H9 (cell line): ENCODE results near the gene STXBP6. TPM values are rescaled to one million over a fixed set of nuclear protein-coding genes. Genes with fewer than 3 reads are reported as not detected.

ENCODE experiments used
- DNase-seq: peaks from one replicate; pipeline ENCODE4 v3.0.0-alpha.2; 2017
- H2AFZ ChIP-seq: one replicate; pipeline ENCODE4 v1.6.1; 2013; ENCODE audit warnings: mild to moderate bottlenecking, low read length, control low read depth, moderate library complexity
- H2AK5ac ChIP-seq: 2 replicates; pipeline ENCODE4 v1.6.1; 2013; ENCODE audit warnings: low read length, control low read depth, mixed read lengths; ENCODE audit not compliant: insufficient read length
- H2BK120ac ChIP-seq: one replicate; pipeline ENCODE4 v1.6.1; 2013; ENCODE audit warnings: low read depth, mild to moderate bottlenecking, low read length, control low read depth, inconsistent platforms; ENCODE audit not compliant: poor library complexity, severe bottlenecking
- H2BK12ac ChIP-seq: 2 replicates; pipeline ENCODE4 v1.6.1; 2013; ENCODE audit warnings: low read length, control low read depth, mixed read lengths, low read depth; ENCODE audit not compliant: insufficient read length
- H2BK15ac ChIP-seq: 2 replicates; pipeline ENCODE4 v1.6.1; 2013; ENCODE audit warnings: low read depth, low read length, control low read depth
- H2BK20ac ChIP-seq: one replicate; pipeline ENCODE4 v1.6.1; 2013; ENCODE audit warnings: low read depth, mild to moderate bottlenecking, low read length, control low read depth, inconsistent platforms; ENCODE audit not compliant: poor library complexity, severe bottlenecking
- H2BK5ac ChIP-seq: 2 replicates; pipeline ENCODE4 v1.6.1; 2013; ENCODE audit warnings: low read length, control low read depth, mixed read lengths; ENCODE audit not compliant: insufficient read length
- H3K14ac ChIP-seq: 2 replicates; pipeline ENCODE4 v1.6.1; 2013; ENCODE audit warnings: low read length, control low read depth; ENCODE audit not compliant: insufficient read depth
- H3K18ac ChIP-seq: 2 replicates; pipeline ENCODE4 v1.6.1; 2013; ENCODE audit warnings: low read depth, mild to moderate bottlenecking, mixed read lengths, low read length, control low read depth; ENCODE audit not compliant: insufficient read length
- H3K23ac ChIP-seq: 2 replicates; pipeline ENCODE4 v1.6.1; 2013; ENCODE audit warnings: low read length, control low read depth, mixed read lengths, low read depth; ENCODE audit not compliant: insufficient read length
- H3K23me2 ChIP-seq: 2 replicates; pipeline ENCODE4 v1.6.1; 2013; ENCODE audit warnings: low read depth, mild to moderate bottlenecking, mixed read lengths, low read length, control low read depth; ENCODE audit not compliant: insufficient read length, poor library complexity, severe bottlenecking
- H3K27ac ChIP-seq: 2 replicates; pipeline ENCODE4 v1.5.1; 2013; ENCODE audit warnings: low read length, control low read depth, mixed read lengths, low read depth; ENCODE audit not compliant: insufficient read length
- H3K27me3 ChIP-seq: 2 replicates; pipeline ENCODE4 v1.6.1; 2013; ENCODE audit warnings: low read length, control low read depth, inconsistent platforms; ENCODE audit not compliant: insufficient read depth
- H3K4ac ChIP-seq: 2 replicates; pipeline ENCODE4 v1.6.1; 2013; ENCODE audit warnings: low read depth, mild to moderate bottlenecking, control low read depth, inconsistent platforms, low read length, moderate library complexity
- H3K4me1 ChIP-seq: 2 replicates; pipeline ENCODE4 v1.6.1; 2013; ENCODE audit warnings: low read length, control low read depth, inconsistent platforms; ENCODE audit not compliant: insufficient read depth
- H3K4me2 ChIP-seq: 2 replicates; pipeline ENCODE4 v1.6.1; 2013; ENCODE audit warnings: low read length, control low read depth, mixed read lengths; ENCODE audit not compliant: insufficient read length, insufficient read depth
- H3K56ac ChIP-seq: 2 replicates; pipeline ENCODE4 v1.6.1; 2013; ENCODE audit warnings: low read depth, mild to moderate bottlenecking, mixed read lengths, low read length, control low read depth; ENCODE audit not compliant: insufficient read length
- H3K79me1 ChIP-seq: 2 replicates; pipeline ENCODE4 v1.6.1; 2013; ENCODE audit warnings: low read depth, mild to moderate bottlenecking, moderate library complexity, low read length, control low read depth, inconsistent platforms; ENCODE audit not compliant: insufficient read depth, poor library complexity, severe bottlenecking
- H3K79me2 ChIP-seq: 2 replicates; pipeline ENCODE4 v1.6.1; 2013; ENCODE audit warnings: low read length, control low read depth, inconsistent platforms; ENCODE audit not compliant: insufficient read depth
- H3K9ac ChIP-seq: 2 replicates; pipeline ENCODE4 v1.6.1; 2013; ENCODE audit warnings: low read length, control low read depth, mixed read lengths; ENCODE audit not compliant: insufficient read length; ENCODE audit errors: extremely low read depth
- H3K9me3 ChIP-seq: one replicate; pipeline ENCODE4 v1.6.1; 2013; ENCODE audit warnings: low read depth, low read length, inconsistent platforms; ENCODE audit not compliant: control insufficient read depth
- H3T11ph ChIP-seq: one replicate; pipeline ENCODE4 v1.6.1; 2013; ENCODE audit warnings: mild to moderate bottlenecking, low read length, control low read depth, inconsistent platforms
- H4K20me1 ChIP-seq: one replicate; pipeline ENCODE4 v1.6.1; 2013; ENCODE audit not compliant: control insufficient read depth, insufficient read length, insufficient read depth
- H4K5ac ChIP-seq: 2 replicates; pipeline ENCODE4 v1.6.1; 2013; ENCODE audit warnings: low read depth, mild to moderate bottlenecking, mixed read lengths, low read length, control low read depth; ENCODE audit not compliant: insufficient read length
- H4K8ac ChIP-seq: replicated peaks from 2 replicates; pipeline ENCODE4 v1.6.1; 2013; ENCODE audit warnings: low read length, control low read depth, mixed read lengths, low read depth; ENCODE audit not compliant: insufficient read length
- H4K91ac ChIP-seq: 2 replicates; pipeline ENCODE4 v1.6.1; 2013; ENCODE audit warnings: low read depth, mild to moderate bottlenecking, moderate library complexity, mixed read lengths, low read length, control low read depth; ENCODE audit not compliant: insufficient read length
- H3K27ac Mint-ChIP-seq, 3 experiments: 2 replicates in 2 of 3; 3 replicates in 1 of 3; pipeline ENCODE4 v1.8.0; 2020 to 2021; ENCODE audit warnings: mixed read lengths in 3 of 3, mild to moderate bottlenecking in 1 of 3, moderate library complexity in 1 of 3
- H3K27me3 Mint-ChIP-seq: 2 replicates; pipeline ENCODE4 v1.8.0; 2021; ENCODE audit warnings: low read depth, mild to moderate bottlenecking, moderate library complexity, mixed read lengths
- H3K36me3 Mint-ChIP-seq, 3 experiments: 2 replicates in 2 of 3; 3 replicates in 1 of 3; pipeline ENCODE4 v1.8.0; 2020 to 2021; ENCODE audit warnings: low read depth in 3 of 3, mixed read lengths in 3 of 3; ENCODE audit not compliant: insufficient read depth in 1 of 3
- H3K4me1 Mint-ChIP-seq, 2 experiments: 2 replicates each; pipeline ENCODE4 v1.8.0; 2020; ENCODE audit warnings: mixed read lengths in 2 of 2
- H3K4me3 Mint-ChIP-seq, 2 experiments: 2 replicates in 1 of 2; 3 replicates in 1 of 2; pipeline ENCODE4 v1.8.0; 2020 to 2021; ENCODE audit warnings: mild to moderate bottlenecking in 2 of 2, mixed read lengths in 2 of 2, moderate library complexity in 1 of 2
- H3K9me3 Mint-ChIP-seq, 2 experiments: 2 replicates in 1 of 2; 3 replicates in 1 of 2; pipeline ENCODE4 v1.8.0; 2020; ENCODE audit warnings: mild to moderate bottlenecking in 2 of 2, mixed read lengths in 2 of 2, moderate library complexity in 1 of 2
- CTCF ChIP-seq: fragments of 200-600 bp; sonication (generic); conservative IDR thresholded peaks from 3 replicates; pipeline ENCODE4 v1.8.0; 2021; ENCODE audit warnings: antibody characterized with exemption, mild to moderate bottlenecking
- WGBS: extraction: QIAGEN DNeasy Blood & Tissue Kit; methylation state at CpG from one replicate; pipeline ENCODE4 v1.1.7; 2013; ENCODE audit warnings: missing lambda C conversion rate, low lambda C conversion rate, mixed read lengths; ENCODE audit not compliant: insufficient read length; ENCODE audit errors: extremely low coverage; 5-methylcytosine and 5-hydroxymethylcytosine counted together
- total RNA-seq: library from RNA; stranded (reverse); gene quantifications from 2 replicates; pipeline ENCODE4 v1.2.1, GENCODE V29; 2021

The STXBP6 gene
- total RNA-seq, 1 experiment from 2014 or later = 3.6 TPM

- H3K4me2 ChIP-seq = no peak overlapping the region
- no peak overlapping the region for H3K56ac ChIP-seq
Observed at GRCh38 chr14:24795406-24795805, 254.5 kb downstream of the STXBP6 start.

More at GRCh38 chr14:24795406-24795805, 254.5 kb downstream of the STXBP6 start:
- Histone ChIP-seq H3K27me3 (no peaks in the 10 kb centered on the region), H4K20me1 (no peaks in the 10 kb centered on the region), H4K91ac (no peak overlapping the region), H3K9me3 (no peaks in the 10 kb centered on the region), H3T11ph (no peak overlapping the region), H3K23ac (no peak overlapping the region), H3K9ac (no peak overlapping the region), H3K4ac (no peak overlapping the region), H2BK12ac (no peak overlapping the region), H3K23me2 (no peaks in the 10 kb centered on the region), H3K79me2 (no peaks in the 10 kb centered on the region), H2AK5ac (no peak overlapping the region), H3K79me1 (no peaks in the 10 kb centered on the region), H3K18ac (no peak overlapping the region), H2BK120ac (no peak overlapping the region), H2BK15ac (no peak overlapping the region), H4K5ac (no peak overlapping the region), H2BK20ac (no peak overlapping the region), H3K4me1 (no peaks in the 10 kb centered on the region; the same call in 1 of the 2 replicates), H2AFZ (no peak overlapping the region), H3K14ac (no peak overlapping the region), H2BK5ac (no peak overlapping the region), H4K8ac (no peak overlapping the region), H3K27ac (no peak overlapping the region)
- Mint-ChIP-seq H3K4me1 (peaks cover 5 to 8% of the 10 kb centered on the region in 2 experiments), H3K9me3 (no peaks in the 10 kb centered on the region), H3K36me3 (no peaks in the 10 kb centered on the region), H3K27me3 (no peaks in the 10 kb centered on the region), H3K4me3 (no peak overlapping the region), H3K27ac (no peak overlapping the region)
- no peak for TF ChIP-seq CTCF
- WGBS = no CpG with 5 or more reads among the region's 5 CpGs
- no peak for DNase-seq
